Breast epithelium (tissue), 3 donors: ENCODE measurements around the gene STIP1.

ENCODE experiments used
- POLR2A ChIP-seq: fragments of 450-650 bp; IDR thresholded peaks from one replicate; pipeline ENCODE4 v1.6.1; 2016; ENCODE audit warnings: antibody characterized with exemption, mild to moderate bottlenecking, moderate library complexity
- POLR2AphosphoS5 ChIP-seq, 3 donors: sonication (generic); formaldehyde crosslinking; IDR thresholded peaks; one replicate each; pipeline ENCODE4 v1.6.1; 2017; ENCODE audit warnings: antibody characterized with exemption in 3 of 3
- TF ChIP-seq, protein P1 (sequence below), 3 donors: fragments of 450-650 bp; IDR thresholded peaks; one replicate each; pipeline ENCODE4 v1.5.1; 2016 to 2017; ENCODE audit warnings: antibody characterized with exemption in 3 of 3, mild to moderate bottlenecking in 3 of 3, moderate library complexity in 3 of 3

- TF ChIP-seq POLR2A (no peak), POLR2AphosphoS5 (IDR thresholded peaks at IDR 0.05) (no peak)
- TF ChIP-seq, protein P1, sequence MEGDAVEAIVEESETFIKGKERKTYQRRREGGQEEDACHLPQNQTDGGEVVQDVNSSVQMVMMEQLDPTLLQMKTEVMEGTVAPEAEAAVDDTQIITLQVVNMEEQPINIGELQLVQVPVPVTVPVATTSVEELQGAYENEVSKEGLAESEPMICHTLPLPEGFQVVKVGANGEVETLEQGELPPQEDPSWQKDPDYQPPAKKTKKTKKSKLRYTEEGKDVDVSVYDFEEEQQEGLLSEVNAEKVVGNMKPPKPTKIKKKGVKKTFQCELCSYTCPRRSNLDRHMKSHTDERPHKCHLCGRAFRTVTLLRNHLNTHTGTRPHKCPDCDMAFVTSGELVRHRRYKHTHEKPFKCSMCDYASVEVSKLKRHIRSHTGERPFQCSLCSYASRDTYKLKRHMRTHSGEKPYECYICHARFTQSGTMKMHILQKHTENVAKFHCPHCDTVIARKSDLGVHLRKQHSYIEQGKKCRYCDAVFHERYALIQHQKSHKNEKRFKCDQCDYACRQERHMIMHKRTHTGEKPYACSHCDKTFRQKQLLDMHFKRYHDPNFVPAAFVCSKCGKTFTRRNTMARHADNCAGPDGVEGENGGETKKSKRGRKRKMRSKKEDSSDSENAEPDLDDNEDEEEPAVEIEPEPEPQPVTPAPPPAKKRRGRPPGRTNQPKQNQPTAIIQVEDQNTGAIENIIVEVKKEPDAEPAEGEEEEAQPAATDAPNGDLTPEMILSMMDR (IDR thresholded peaks at IDR 0.05), result no peak
These were observed 57.4 kb downstream of the STIP1 start for GRCh38 chr11:64243236-64243854.
